Spleen (tissue), 7 donors: Measurements from ENCODE around the gene LRIG1.

Experiments
- CTCF ChIP-seq, 11 experiments: fragments of 200-600 bp in 7 of 11; fragments of 450-650 bp in 4 of 11; sonication (generic) in 4 of 11; IDR thresholded peaks in 8 of 11; conservative IDR thresholded peaks in 3 of 11; 1 replicate in 7 of 11; 2 replicates in 4 of 11; pipeline versions ENCODE4 v1.4.0 to v1.8.0; 2016 to 2021; ENCODE audit warnings: antibody characterized with exemption in 11 of 11, inconsistent platforms in 4 of 11, mild to moderate bottlenecking in 1 of 11
- POLR2A ChIP-seq, 3 donors: fragments of 450-650 bp; IDR thresholded peaks; one replicate each; pipeline ENCODE4 v1.5.1; 2017; ENCODE audit warnings: antibody characterized with exemption in 3 of 3, mild to moderate bottlenecking in 1 of 3
- donor health status: DM: no; HTN: no; CAD: no; lungs with moderate emphysema.
- donor health status: DM: no; HTN: no; CAD: no.
- donor health status: DM: no; HTN: no; CAD: no.

GRCh38 chr3:66416556-66417304, 84.1 kb downstream of the LRIG1 start:
- TF ChIP-seq CTCF (IDR thresholded peaks at IDR 0.05 in 8 of 11, conservative IDR thresholded peaks at IDR 0.05 in 3 of 11) (no peak), POLR2A (IDR thresholded peaks at IDR 0.05) (no peak)
